ENCODE results near the gene CDS2.

Gene CDS2

GRCh38 chr20:5216663-5217062 lies 89.9 kb downstream of the CDS2 start:
- no peak for FAIRE-seq

GRCh38 chr20:5217616-5218015 lies 90.8 kb downstream of the CDS2 start:
- no peak for FAIRE-seq

GRCh38 chr20:5220321-5221060 lies 93.7 kb downstream of the CDS2 start:
- no peak for FAIRE-seq

- FAIRE-seq: no peak
These were observed 94.2 kb downstream of the CDS2 start for GRCh38 chr20:5221061-5221430.

GRCh38 chr20:5222919-5223634 lies 96.3 kb downstream of the CDS2 start:
- peak; percentile 62 for FAIRE-seq

- no peak for FAIRE-seq
These were observed 103.7 kb downstream of the CDS2 start for GRCh38 chr20:5230544-5230943.

- FAIRE-seq: no peak
These were observed 107.3 kb downstream of the CDS2 start for GRCh38 chr20:5234158-5234557.

- no peak for FAIRE-seq
These were observed 108.2 kb downstream of the CDS2 start for GRCh38 chr20:5234978-5235377.
